Urinary bladder (tissue), 4 donors: ENCODE measurements around the gene TMCC1. TPM values are rescaled to one million over a fixed set of nuclear protein-coding genes. Genes with fewer than 3 reads are reported as not detected.

Experiments
- DNase-seq: peaks from one replicate; pipeline ENCODE4 v3.0.0-alpha.2; 2015; ENCODE audit errors: extremely low spot score
- H3K27ac ChIP-seq: one replicate; pipeline ENCODE4 v1.5.1; 2013; ENCODE audit warnings: low read depth, mild to moderate bottlenecking, moderate library complexity
- H3K36me3 ChIP-seq: one replicate; pipeline ENCODE4 v1.6.1; 2013; ENCODE audit warnings: mild to moderate bottlenecking, moderate library complexity; ENCODE audit not compliant: insufficient read depth
- H3K4me1 ChIP-seq: one replicate; pipeline ENCODE4 v1.6.1; 2013; ENCODE audit warnings: mild to moderate bottlenecking, moderate library complexity; ENCODE audit not compliant: insufficient read depth
- H3K4me3 ChIP-seq: one replicate; pipeline ENCODE4 v1.5.1; 2013; ENCODE audit warnings: low read depth, low read length
- WGBS: extraction: QIAGEN DNeasy Blood & Tissue Kit; methylation state at CpG from one replicate; pipeline ENCODE4 v1.1.7; 2013; 5-methylcytosine and 5-hydroxymethylcytosine counted together
- polyA plus RNA-seq: library from polyadenylated mRNA; stranded (reverse); fragments of 200-250 nt; gene quantifications from one replicate; pipeline ENCODE4 v1.2.3, GENCODE V29; 2013
- total RNA-seq: library from RNA; depleted of rRNA; stranded (reverse); fragments of >200 nt; gene quantifications from one replicate; pipeline ENCODE4 v1.2.3, GENCODE V29; 2014
- donor health status: healthy with polysubstance abuse.
- donor health status: healthy.

TMCC1 gene
- total and polyA plus RNA-seq, 2 donors = 14.5 to 44.1 TPM

DNA sequence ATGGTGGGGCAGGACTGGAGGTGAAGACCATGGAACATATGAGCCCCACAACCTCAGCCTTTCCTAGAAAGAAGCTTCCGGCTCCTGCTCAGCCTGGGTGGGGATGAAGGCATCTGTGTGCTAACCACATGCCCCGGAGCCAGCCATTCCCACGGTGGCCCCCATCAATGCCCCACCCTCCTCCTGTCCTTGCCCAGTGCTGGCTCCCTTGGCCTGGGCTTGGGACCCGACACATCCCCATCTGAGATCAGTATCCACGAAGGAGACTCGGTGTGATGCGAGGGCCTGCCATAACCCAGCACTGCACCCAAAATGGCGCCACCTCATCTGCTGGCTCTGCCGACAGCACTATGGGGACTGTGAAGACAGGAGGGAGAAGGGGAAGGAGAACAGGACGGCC, 270.6 kb downstream of the TMCC1 start:
- WGBS = 86% methylated on average over 10 of the region's 10 CpGs
- no peak for DNase-seq
- no peaks in the 10 kb centered on the region for H3K4me1 ChIP-seq
- H3K36me3 ChIP-seq = no peaks in the 10 kb centered on the region
- no peak overlapping the region for H3K27ac ChIP-seq
- H3K4me3 ChIP-seq = no peak overlapping the region

- H3K27ac ChIP-seq = no peak overlapping the region
- H3K36me3 ChIP-seq = no peaks in the 10 kb centered on the region
- DNase-seq = no peak
- WGBS = 68% methylated on average over 12 of the region's 12 CpGs
- no peaks in the 10 kb centered on the region for H3K4me1 ChIP-seq
- H3K4me3 ChIP-seq = no peak overlapping the region
Observed at GRCh38 chr3:129622226-129622874, 271.2 kb downstream of the TMCC1 start.

GRCh38 chr3:129621626-129622225, 271.8 kb downstream of the TMCC1 start:
- WGBS = 68% methylated on average over 14 of the region's 14 CpGs
- DNase-seq = no peak
- no peaks in the 10 kb centered on the region for H3K36me3 ChIP-seq
- no peaks in the 10 kb centered on the region for H3K4me1 ChIP-seq
- H3K27ac ChIP-seq = no peak overlapping the region
- H3K4me3 ChIP-seq = no peak overlapping the region

GRCh38 chr3:129620828-129621559, 272.5 kb downstream of the TMCC1 start:
- Histone ChIP-seq H3K27ac (no peak overlapping the region), H3K4me1 (no peaks in the 10 kb centered on the region), H3K4me3 (no peak overlapping the region), H3K36me3 (no peaks in the 10 kb centered on the region)
- no peak for DNase-seq
- 83% methylated on average over 18 of the region's 18 CpGs for WGBS

DNA sequence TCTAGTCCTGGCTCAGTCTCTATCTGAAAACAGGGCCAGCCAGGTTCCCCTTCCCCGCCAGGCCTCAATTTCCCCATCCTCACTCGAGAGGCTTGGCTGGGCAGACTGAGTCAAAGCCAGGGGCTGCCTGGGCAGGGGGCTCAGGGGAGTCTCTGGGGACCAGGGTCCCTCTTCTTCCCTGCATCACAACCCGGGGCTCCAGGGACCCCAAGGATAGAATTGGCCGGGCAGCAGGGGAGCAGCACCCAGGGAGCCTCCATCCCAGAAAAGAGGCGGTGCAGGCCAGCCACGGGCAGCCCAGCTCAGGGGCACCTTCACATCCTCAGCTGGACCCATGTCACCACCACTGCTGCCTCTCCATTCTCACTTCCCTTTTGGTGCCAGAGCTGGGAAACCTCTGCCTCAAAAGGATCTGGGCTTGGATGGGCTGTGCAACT, 273.8 kb downstream of the TMCC1 start:
- no peak overlapping the region for H3K27ac ChIP-seq
- no peaks in the 10 kb centered on the region for H3K4me1 ChIP-seq

GRCh38 chr3:129618901-129619671, 274.4 kb downstream of the TMCC1 start:
- H3K36me3 ChIP-seq = no peaks in the 10 kb centered on the region
- no peak overlapping the region for H3K27ac ChIP-seq
- no peaks in the 10 kb centered on the region for H3K4me1 ChIP-seq
- WGBS = 82% methylated on average over 23 of the region's 23 CpGs
- no peak for DNase-seq
- H3K4me3 ChIP-seq = no peak overlapping the region

More for the DNA sequence above, 273.8 kb downstream of the TMCC1 start:
- Histone ChIP-seq H3K4me3 (no peak overlapping the region), H3K36me3 (no peaks in the 10 kb centered on the region)
- 91% methylated on average over 6 of the region's 6 CpGs for WGBS
- no peak for DNase-seq

GRCh38 chr3:129618186-129618820, 275.2 kb downstream of the TMCC1 start:
- DNase-seq = no peak
- no peak overlapping the region for H3K4me3 ChIP-seq
- 82% methylated on average over 15 of the region's 15 CpGs for WGBS
- no peaks in the 10 kb centered on the region for H3K4me1 ChIP-seq
- no peaks in the 10 kb centered on the region for H3K36me3 ChIP-seq
- H3K27ac ChIP-seq = no peak overlapping the region

DNA sequence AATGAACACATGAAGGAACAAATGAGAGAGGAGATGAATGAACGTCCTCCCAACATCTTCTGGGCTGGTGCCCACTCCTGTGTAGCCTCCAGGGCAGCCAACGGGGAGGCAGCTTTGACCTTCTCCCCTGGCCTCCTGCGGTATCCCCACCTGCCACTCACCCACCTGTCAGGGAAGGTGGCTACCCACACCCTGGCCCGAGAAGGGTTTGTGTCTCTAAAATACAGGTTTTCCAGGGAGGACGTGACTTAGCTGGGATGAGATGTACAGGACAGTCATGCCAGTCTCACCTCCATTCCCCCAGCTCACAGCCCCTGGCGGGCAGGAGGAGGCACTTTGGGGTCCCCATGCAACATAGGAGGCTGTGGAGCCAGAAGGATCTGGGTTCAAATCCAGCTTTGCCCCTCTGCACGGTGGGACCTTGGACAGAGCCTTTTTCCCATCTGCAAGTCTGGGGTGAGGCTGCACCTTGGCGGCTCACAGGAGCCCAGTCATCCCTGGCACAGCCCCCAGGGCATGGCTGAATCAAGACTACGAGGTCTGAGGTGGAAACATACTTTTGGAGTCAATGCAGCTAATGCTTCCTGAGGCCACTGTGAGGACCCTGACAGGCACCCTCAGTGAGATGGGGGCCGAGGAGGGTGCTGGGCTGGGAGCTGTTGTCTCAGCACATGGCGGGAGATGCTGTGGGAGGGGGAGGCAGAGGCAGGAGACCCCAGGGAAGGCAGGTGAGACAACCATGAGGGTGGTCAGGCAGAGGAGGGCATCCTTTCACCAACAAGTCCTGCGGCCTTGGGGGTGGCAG, 275.9 kb downstream of the TMCC1 start:
- Histone ChIP-seq H3K27ac (no peak overlapping the region), H3K4me1 (no peaks in the 10 kb centered on the region), H3K36me3 (no peaks in the 10 kb centered on the region), H3K4me3 (no peak overlapping the region)
- no peak for DNase-seq
- 88% methylated on average over 12 of the region's 12 CpGs for WGBS

- no peak for DNase-seq
- Histone ChIP-seq H3K4me1 (no peaks in the 10 kb centered on the region), H3K27ac (no peak overlapping the region), H3K36me3 (no peaks in the 10 kb centered on the region), H3K4me3 (no peak overlapping the region)
- WGBS = 53% methylated on average over 5 of the region's 5 CpGs
Observed at GRCh38 chr3:129616713-129617112, 276.8 kb downstream of the TMCC1 start.

- H3K4me1 ChIP-seq = no peaks in the 10 kb centered on the region
- no peaks in the 10 kb centered on the region for H3K36me3 ChIP-seq
- no peak overlapping the region for H3K4me3 ChIP-seq
- WGBS = 77% methylated on average over 8 of the region's 8 CpGs
- no peak for DNase-seq
- no peak overlapping the region for H3K27ac ChIP-seq
Observed at GRCh38 chr3:129616291-129616690, 277.2 kb downstream of the TMCC1 start.

- Histone ChIP-seq H3K27ac (no peak overlapping the region), H3K36me3 (no peaks in the 10 kb centered on the region), H3K4me1 (no peaks in the 10 kb centered on the region), H3K4me3 (no peak overlapping the region)
- WGBS = 68% methylated on average over 8 of the region's 8 CpGs
- no peak for DNase-seq
Observed at GRCh38 chr3:129615751-129616281, 277.7 kb downstream of the TMCC1 start.

DNA sequence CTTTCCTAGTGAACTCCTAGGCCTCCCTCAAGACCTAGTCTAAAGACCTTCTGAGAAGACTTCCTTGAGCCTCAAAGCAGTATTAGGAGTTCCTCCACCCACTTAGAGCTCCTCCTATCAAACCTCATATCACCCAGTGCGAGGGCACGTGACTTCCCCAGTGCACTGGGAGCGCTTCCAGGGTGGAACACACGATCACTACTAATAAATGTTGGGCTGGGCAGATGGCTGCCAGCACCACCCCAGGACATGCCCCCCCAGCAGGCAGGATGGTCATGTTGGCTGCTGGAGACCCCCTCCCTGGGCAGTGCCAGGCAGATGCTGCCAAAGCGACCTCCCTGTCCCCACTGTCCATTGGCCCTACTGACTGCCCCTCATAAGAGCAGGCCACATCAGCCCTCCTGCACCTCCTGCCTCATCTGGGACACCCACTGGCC, 278.6 kb downstream of the TMCC1 start:
- Histone ChIP-seq H3K36me3 (no peaks in the 10 kb centered on the region), H3K27ac (no peak overlapping the region), H3K4me1 (no peaks in the 10 kb centered on the region), H3K4me3 (no peak overlapping the region)
- 70% methylated on average over 5 of the region's 5 CpGs for WGBS
- DNase-seq = no peak
